MCF 10A (cell line): ENCODE data around the gene PABPC1L. TPM values are rescaled to one million over a fixed set of nuclear protein-coding genes. Genes with fewer than 3 reads are reported as not detected.

Experiments
- BruUV-seq: library from RNA; stranded (reverse); fragments of 400-500 nt; replicated peaks from 2 replicates; lab custom pipeline; 2021; lab: Mats Ljungman, UMichigan
- CTCF ChIA-PET: fragments of 300-600 bp; sonication (Branson Sonifier 250); formaldehyde crosslinking; extraction: SDS; loops from one replicate; lab custom pipeline; 2021; ENCODE audit warnings: antibody characterized with exemption, inconsistent platforms; lab: Yijun Ruan, JAX
- POLR2A ChIA-PET: fragments of 300-600, 350-650 bp; sonication (Branson Sonifier 250); formaldehyde crosslinking; extraction: SDS; loops from one replicate; lab custom pipeline; 2020; ENCODE audit warnings: antibody characterized with exemption, inconsistent platforms; lab: Yijun Ruan, JAX
- DNase-seq: peaks from one replicate; pipeline ENCODE4 v3.0.0-alpha.2; 2018; ENCODE audit not compliant: unreplicated experiment
- H3K27ac Mint-ChIP-seq: one replicate; pipeline ENCODE4 v1.8.0; 2022; ENCODE audit warnings: mild to moderate bottlenecking, low read depth, mixed read lengths; ENCODE audit not compliant: unreplicated experiment
- H3K27me3 Mint-ChIP-seq: one replicate; pipeline ENCODE4 v1.8.0; 2022; ENCODE audit warnings: mixed read lengths; ENCODE audit not compliant: insufficient read depth, unreplicated experiment
- H3K36me3 Mint-ChIP-seq: one replicate; pipeline ENCODE4 v1.8.0; 2022; ENCODE audit warnings: mild to moderate bottlenecking, moderate library complexity, mixed read lengths; ENCODE audit not compliant: insufficient read depth, unreplicated experiment
- H3K4me1 Mint-ChIP-seq: one replicate; pipeline ENCODE4 v1.8.0; 2022; ENCODE audit warnings: mixed read lengths; ENCODE audit not compliant: insufficient read depth, unreplicated experiment
- H3K4me3 Mint-ChIP-seq: one replicate; pipeline ENCODE4 v1.8.0; 2022; ENCODE audit warnings: mild to moderate bottlenecking, moderate library complexity, mixed read lengths; ENCODE audit not compliant: unreplicated experiment
- H3K9me3 Mint-ChIP-seq: one replicate; pipeline ENCODE4 v1.8.0; 2022; ENCODE audit warnings: mixed read lengths; ENCODE audit not compliant: unreplicated experiment
- intact Hi-C: fragments of 100-400 bp; cut with micrococcal nuclease; formaldehyde crosslinking; loops from 2 replicates; pipeline ENCODE4 v1.14.1; 2022
- total RNA-seq: library from RNA; stranded (reverse); gene quantifications from 2 replicates; pipeline ENCODE4 v1.2.3, GENCODE V29; 2022
- TF ChIP-seq, protein P1 (sequence below): fragments of 200-600 bp; IDR thresholded peaks from one replicate; pipeline ENCODE4 v1.8.0; 2022; ENCODE audit warnings: antibody characterized with exemption, mild to moderate bottlenecking; ENCODE audit not compliant: unreplicated experiment

The PABPC1L gene
- total RNA-seq, 1 experiment from 2014 or later, result 150 TPM

- CTCF ChIA-PET, result interaction anchor here (0.5 to 0.8 kb wide), 2 partner anchors 9 to 185 kb away, joined by 3 to 5 read pairs; no protein-coding TSS in a partner anchor
- Mint-ChIP-seq H3K27ac (no peak overlapping the region), H3K4me1 (no peaks in the 10 kb centered on the region), H3K4me3 (no peak overlapping the region), H3K36me3 (peaks cover 28% of the 10 kb centered on the region), H3K27me3 (no peaks in the 10 kb centered on the region), H3K9me3 (no peaks in the 10 kb centered on the region)
- intact Hi-C loops, result no loop called here
- POLR2A ChIA-PET, result interaction anchor here (0.6 to 1.2 kb wide), 7 partner anchors 11 to 63 kb away, joined by 3 read pairs; no protein-coding TSS in a partner anchor
- no peak for DNase-seq
- TF ChIP-seq, protein P1, sequence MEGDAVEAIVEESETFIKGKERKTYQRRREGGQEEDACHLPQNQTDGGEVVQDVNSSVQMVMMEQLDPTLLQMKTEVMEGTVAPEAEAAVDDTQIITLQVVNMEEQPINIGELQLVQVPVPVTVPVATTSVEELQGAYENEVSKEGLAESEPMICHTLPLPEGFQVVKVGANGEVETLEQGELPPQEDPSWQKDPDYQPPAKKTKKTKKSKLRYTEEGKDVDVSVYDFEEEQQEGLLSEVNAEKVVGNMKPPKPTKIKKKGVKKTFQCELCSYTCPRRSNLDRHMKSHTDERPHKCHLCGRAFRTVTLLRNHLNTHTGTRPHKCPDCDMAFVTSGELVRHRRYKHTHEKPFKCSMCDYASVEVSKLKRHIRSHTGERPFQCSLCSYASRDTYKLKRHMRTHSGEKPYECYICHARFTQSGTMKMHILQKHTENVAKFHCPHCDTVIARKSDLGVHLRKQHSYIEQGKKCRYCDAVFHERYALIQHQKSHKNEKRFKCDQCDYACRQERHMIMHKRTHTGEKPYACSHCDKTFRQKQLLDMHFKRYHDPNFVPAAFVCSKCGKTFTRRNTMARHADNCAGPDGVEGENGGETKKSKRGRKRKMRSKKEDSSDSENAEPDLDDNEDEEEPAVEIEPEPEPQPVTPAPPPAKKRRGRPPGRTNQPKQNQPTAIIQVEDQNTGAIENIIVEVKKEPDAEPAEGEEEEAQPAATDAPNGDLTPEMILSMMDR, result no peak
- TSS peak; percentile 43 for BruUV-seq
These were observed 22.1 kb downstream of the PABPC1L start for GRCh38 chr20:44931911-44932310.

DNA sequence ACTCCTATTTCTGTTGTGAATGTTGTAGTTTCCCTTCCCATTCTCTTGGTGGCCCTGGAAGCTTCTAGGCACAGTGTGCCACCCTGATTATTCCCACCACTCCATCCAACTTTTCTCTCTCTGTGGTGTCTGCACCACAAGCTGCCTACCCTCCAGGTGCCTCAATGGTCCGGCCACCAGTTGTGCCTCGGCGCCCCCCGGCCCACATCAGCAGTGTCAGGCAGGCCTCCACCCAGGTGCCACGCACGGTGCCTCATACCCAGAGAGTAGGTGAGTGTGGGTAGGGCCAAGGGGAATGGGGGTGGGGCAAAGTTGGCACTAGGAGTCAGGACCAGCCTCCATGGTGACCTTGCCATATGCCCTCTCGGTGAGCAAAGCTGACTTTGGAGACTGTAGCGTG, 23.1 kb downstream of the PABPC1L start:
- no peak for DNase-seq
- no TSS peak for BruUV-seq
- peaks cover 36% of the 10 kb centered on the region for H3K36me3 Mint-ChIP-seq
- no peaks in the 10 kb centered on the region for H3K4me1 Mint-ChIP-seq
- CTCF ChIA-PET, result interaction anchor here (0.6 to 1.1 kb wide), 2 partner anchors 30 to 78 kb away, joined by 3 read pairs; no protein-coding TSS in a partner anchor
- TF ChIP-seq, protein P1, result no peak
- no peak overlapping the region for H3K4me3 Mint-ChIP-seq
- H3K27ac Mint-ChIP-seq, result no peak overlapping the region
- intact Hi-C loops, result no loop called here
- H3K9me3 Mint-ChIP-seq, result no peaks in the 10 kb centered on the region
- H3K27me3 Mint-ChIP-seq, result no peaks in the 10 kb centered on the region
- POLR2A ChIA-PET, result interaction anchor here (0.6 to 1.2 kb wide), 4 partner anchors 12 to 118 kb away, joined by 3 read pairs; no protein-coding TSS in a partner anchor

GRCh38 chr20:44936510-44936909, 26.6 kb downstream of the PABPC1L start:
- Mint-ChIP-seq H3K4me3 (no peak overlapping the region), H3K36me3 (peaks cover 40% of the 10 kb centered on the region), H3K27ac (no peak overlapping the region), H3K27me3 (no peaks in the 10 kb centered on the region), H3K4me1 (no peaks in the 10 kb centered on the region), H3K9me3 (no peaks in the 10 kb centered on the region)
- BruUV-seq, result no TSS peak
- intact Hi-C loops, result no loop called here
- TF ChIP-seq, protein P1, result no peak
- no peak for DNase-seq
- POLR2A ChIA-PET, result interaction anchor here (1.4 kb wide), 1 partner anchor 12 kb away, joined by 3 read pairs; no protein-coding TSS in a partner anchor
- CTCF ChIA-PET, result interaction anchor here (1.4 kb wide), 1 partner anchor 24 kb away, joined by 3 read pairs; the partner anchor contains the start of gene TOMM34

GRCh38 chr20:44938637-44939036, 28.8 kb downstream of the PABPC1L start:
- intact Hi-C loops, result no loop called here
- no peaks in the 10 kb centered on the region for H3K27me3 Mint-ChIP-seq
- DNase-seq, result no peak
- no peaks in the 10 kb centered on the region for H3K9me3 Mint-ChIP-seq
- ChIA-PET POLR2A (interaction anchor here (0.5 to 0.9 kb wide), 2 partner anchors 8 to 10 kb away, joined by 3 read pairs; no protein-coding TSS in a partner anchor), CTCF (no interaction called here)
- no peaks in the 10 kb centered on the region for H3K4me1 Mint-ChIP-seq
- no TSS peak for BruUV-seq
- H3K4me3 Mint-ChIP-seq, result no peak overlapping the region
- H3K36me3 Mint-ChIP-seq, result peaks cover 54% of the 10 kb centered on the region
- H3K27ac Mint-ChIP-seq, result no peak overlapping the region
- TF ChIP-seq, protein P1, result no peak
